DOHH2 (cell line): Measurements from ENCODE around the gene SPDYE2B.
"Not testable (repeated sequence)": the region's sequence is repeated elsewhere in the genome, so short reads cannot be mapped to it uniquely, and the experiment has no call there.

Source experiments
- CTCF ChIP-seq: fragments of 200-600 bp; sonication (generic); IDR thresholded peaks from one replicate; pipeline ENCODE4 v1.5.1; 2014; ENCODE audit warnings: antibody characterized with exemption, mild to moderate bottlenecking, low read depth, low read length; ENCODE audit not compliant: poor library complexity, severe bottlenecking
- EZH2phosphoT487 ChIP-seq: fragments of 200-600 bp; sonication (generic); IDR thresholded peaks from 2 replicates; pipeline ENCODE4 v1.6.1; 2017; ENCODE audit warnings: borderline replicate concordance, mild to moderate bottlenecking, antibody characterized with exemption, low read length, moderate library complexity, mixed read lengths

- TF ChIP-seq CTCF, EZH2phosphoT487: not testable (repeated sequence)
Measured at GRCh38 chr7:102606848-102607247, 43.3 kb upstream of the SPDYE2B start.
